ENCODE measurements around the gene DAPK2.

Gene DAPK2

GRCh38 chr15:63978511-63979261 lies 67.6 kb downstream of the DAPK2 start:
- Histone ChIP-seq H3K18ac (ENCODE audit: low read length) (no peak overlapping the region), H4K12ac (ENCODE audit: low read depth, low read length) (no peak overlapping the region), H2AFZ (ENCODE audit: insufficient read depth, low read length, poor library complexity) (no peak overlapping the region), H3K36me3 (ENCODE audit: control insufficient read depth in 1 of 2, insufficient read depth in 2 of 2, low read length in 2 of 2) (no peaks in the 10 kb centered on the region), H3K4me3 (ENCODE audit: low read depth, low read length) (no peak overlapping the region), H2BK12ac (ENCODE audit: low read length) (no peak overlapping the region), H2BK5ac (ENCODE audit: low read depth, low read length, poor library complexity) (no peak overlapping the region), H3K27me3 (ENCODE audit: insufficient read depth, low read length) (no peaks in the 10 kb centered on the region), H3K4ac (ENCODE audit: low read depth, low read length) (no peak overlapping the region), H3K79me1 (ENCODE audit: low read length) (no peaks in the 10 kb centered on the region), H2AK5ac (ENCODE audit: low read length) (no peak overlapping the region), H3K4me1 (ENCODE audit: control insufficient read depth in 1 of 2, insufficient read depth in 2 of 2, low read length in 2 of 2) (no peaks in the 10 kb centered on the region), H3K9me3 (ENCODE audit: insufficient read depth, low read depth, low read length) (no peaks in the 10 kb centered on the region), H3K23ac (ENCODE audit: low read length) (no peak overlapping the region), H3K9ac (ENCODE audit: low read length) (no peak overlapping the region), H3K14ac (ENCODE audit: low read length) (no peak overlapping the region), H3K4me2 (ENCODE audit: low read length) (no peak overlapping the region), H4K8ac (ENCODE audit: low read depth, low read length) (no peak overlapping the region), H4K91ac (ENCODE audit: low read depth, low read length) (no peak overlapping the region), H3K79me2 (ENCODE audit: control insufficient read depth, insufficient read depth, low read length, poor library complexity) (no peaks in the 10 kb centered on the region), H3K27ac (ENCODE audit: low read depth, low read length) (no peak overlapping the region), H2BK120ac (ENCODE audit: insufficient read depth, low read length, poor library complexity) (no peak overlapping the region)
- WGBS (ENCODE audit: extremely low coverage, insufficient coverage, insufficient read length), result no CpG with 5 or more reads among the region's 4 CpGs
- no peak for DNase-seq

GRCh38 chr15:63977119-63977518 lies 69.2 kb downstream of the DAPK2 start:
- WGBS (ENCODE audit: extremely low coverage, insufficient coverage, insufficient read length), result no CpG with 5 or more reads among the region's 2 CpGs

GRCh38 chr15:63974021-63974420 lies 72.3 kb downstream of the DAPK2 start:
- Histone ChIP-seq H3K4me3 (ENCODE audit: low read depth, low read length) (no peak overlapping the region), H3K23ac (ENCODE audit: low read length) (no peak overlapping the region), H3K14ac (ENCODE audit: low read length) (no peak overlapping the region), H3K79me1 (ENCODE audit: low read length) (no peaks in the 10 kb centered on the region), H2AFZ (ENCODE audit: insufficient read depth, low read length, poor library complexity) (no peak overlapping the region), H3K9ac (ENCODE audit: low read length) (no peak overlapping the region), H2AK5ac (ENCODE audit: low read length) (no peak overlapping the region), H4K91ac (ENCODE audit: low read depth, low read length) (no peak overlapping the region), H4K8ac (ENCODE audit: low read depth, low read length) (no peak overlapping the region), H3K27me3 (ENCODE audit: insufficient read depth, low read length) (no peaks in the 10 kb centered on the region), H2BK12ac (ENCODE audit: low read length) (no peak overlapping the region), H3K4ac (ENCODE audit: low read depth, low read length) (no peak overlapping the region), H3K9me3 (ENCODE audit: insufficient read depth, low read depth, low read length) (no peaks in the 10 kb centered on the region), H2BK5ac (ENCODE audit: low read depth, low read length, poor library complexity) (no peak overlapping the region), H4K12ac (ENCODE audit: low read depth, low read length) (no peak overlapping the region), H3K79me2 (ENCODE audit: control insufficient read depth, insufficient read depth, low read length, poor library complexity) (no peaks in the 10 kb centered on the region), H3K27ac (ENCODE audit: low read depth, low read length) (no peak overlapping the region), H3K4me2 (ENCODE audit: low read length) (no peak overlapping the region), H3K4me1 (ENCODE audit: control insufficient read depth in 1 of 2, insufficient read depth in 2 of 2, low read length in 2 of 2) (peaks cover 0 to 3% of the 10 kb centered on the region in 2 experiments), H3K36me3 (ENCODE audit: control insufficient read depth in 1 of 2, insufficient read depth in 2 of 2, low read length in 2 of 2) (no peaks in the 10 kb centered on the region), H2BK120ac (ENCODE audit: insufficient read depth, low read length, poor library complexity) (no peak overlapping the region), H3K18ac (ENCODE audit: low read length) (no peak overlapping the region)
- DNase-seq, result no peak

More at GRCh38 chr15:63977119-63977518, 69.2 kb downstream of the DAPK2 start:
- no peaks in the 10 kb centered on the region for H3K9me3 ChIP-seq (ENCODE audit: insufficient read depth, low read depth, low read length)
- no peak overlapping the region for H4K91ac ChIP-seq (ENCODE audit: low read depth, low read length)
- no peaks in the 10 kb centered on the region for H3K27me3 ChIP-seq (ENCODE audit: insufficient read depth, low read length)
- H3K79me2 ChIP-seq (ENCODE audit: control insufficient read depth, insufficient read depth, low read length, poor library complexity), result no peaks in the 10 kb centered on the region
- H3K14ac ChIP-seq (ENCODE audit: low read length), result no peak overlapping the region
- H2BK5ac ChIP-seq (ENCODE audit: low read depth, low read length, poor library complexity), result no peak overlapping the region
- H3K4me1 ChIP-seq (ENCODE audit: control insufficient read depth in 1 of 2, insufficient read depth in 2 of 2, low read length in 2 of 2), result no peaks in the 10 kb centered on the region
- H3K4ac ChIP-seq (ENCODE audit: low read depth, low read length), result no peak overlapping the region
- H2AK5ac ChIP-seq (ENCODE audit: low read length), result no peak overlapping the region
- no peak overlapping the region for H3K23ac ChIP-seq (ENCODE audit: low read length)
- H3K9ac ChIP-seq (ENCODE audit: low read length), result no peak overlapping the region
- H3K4me3 ChIP-seq (ENCODE audit: low read depth, low read length), result no peak overlapping the region
- no peak overlapping the region for H3K27ac ChIP-seq (ENCODE audit: low read depth, low read length)
- H3K18ac ChIP-seq (ENCODE audit: low read length), result no peak overlapping the region
- H2BK12ac ChIP-seq (ENCODE audit: low read length), result no peak overlapping the region
- no peak for DNase-seq
- H2BK120ac ChIP-seq (ENCODE audit: insufficient read depth, low read length, poor library complexity), result no peak overlapping the region
- no peak overlapping the region for H2AFZ ChIP-seq (ENCODE audit: insufficient read depth, low read length, poor library complexity)
- H4K12ac ChIP-seq (ENCODE audit: low read depth, low read length), result no peak overlapping the region
- no peak overlapping the region for H4K8ac ChIP-seq (ENCODE audit: low read depth, low read length)
- H3K79me1 ChIP-seq (ENCODE audit: low read length), result no peaks in the 10 kb centered on the region
- H3K36me3 ChIP-seq (ENCODE audit: control insufficient read depth in 1 of 2, insufficient read depth in 2 of 2, low read length in 2 of 2), result no peaks in the 10 kb centered on the region
- no peak overlapping the region for H3K4me2 ChIP-seq (ENCODE audit: low read length)

- H3K9me3 ChIP-seq (ENCODE audit: insufficient read depth, low read depth, low read length), result no peaks in the 10 kb centered on the region
- no peak overlapping the region for H3K14ac ChIP-seq (ENCODE audit: low read length)
- H2BK120ac ChIP-seq (ENCODE audit: insufficient read depth, low read length, poor library complexity), result no peak overlapping the region
- H3K4me1 ChIP-seq (ENCODE audit: control insufficient read depth in 1 of 2, insufficient read depth in 2 of 2, low read length in 2 of 2), result peaks cover 0 to 3% of the 10 kb centered on the region in 2 experiments
- H3K36me3 ChIP-seq (ENCODE audit: control insufficient read depth in 1 of 2, insufficient read depth in 2 of 2, low read length in 2 of 2), result no peaks in the 10 kb centered on the region
- H2BK5ac ChIP-seq (ENCODE audit: low read depth, low read length, poor library complexity), result no peak overlapping the region
- no peak overlapping the region for H3K18ac ChIP-seq (ENCODE audit: low read length)
- DNase-seq, result peak; percentile 89 to 93
- H3K4ac ChIP-seq (ENCODE audit: low read depth, low read length), result no peak overlapping the region
- no peak overlapping the region for H3K23ac ChIP-seq (ENCODE audit: low read length)
- no peak overlapping the region for H4K8ac ChIP-seq (ENCODE audit: low read depth, low read length)
- H3K4me2 ChIP-seq (ENCODE audit: low read length), result no peak overlapping the region
- H3K27me3 ChIP-seq (ENCODE audit: insufficient read depth, low read length), result no peaks in the 10 kb centered on the region
- H3K9ac ChIP-seq (ENCODE audit: low read length), result no peak overlapping the region
- no peaks in the 10 kb centered on the region for H3K79me2 ChIP-seq (ENCODE audit: control insufficient read depth, insufficient read depth, low read length, poor library complexity)
- no peak overlapping the region for H2AK5ac ChIP-seq (ENCODE audit: low read length)
- H4K91ac ChIP-seq (ENCODE audit: low read depth, low read length), result no peak overlapping the region
- no peak overlapping the region for H3K27ac ChIP-seq (ENCODE audit: low read depth, low read length)
- H2BK12ac ChIP-seq (ENCODE audit: low read length), result no peak overlapping the region
- no peaks in the 10 kb centered on the region for H3K79me1 ChIP-seq (ENCODE audit: low read length)
- no CpG with 5 or more reads among the region's 2 CpGs for WGBS (ENCODE audit: extremely low coverage, insufficient coverage, insufficient read length)
- no peak overlapping the region for H3K4me3 ChIP-seq (ENCODE audit: low read depth, low read length)
- no peak overlapping the region for H4K12ac ChIP-seq (ENCODE audit: low read depth, low read length)
- no peak overlapping the region for H2AFZ ChIP-seq (ENCODE audit: insufficient read depth, low read length, poor library complexity)
Observed at GRCh38 chr15:63973212-63974009, 72.9 kb downstream of the DAPK2 start.
